PC-9 (cell line): ENCODE data around the gene CTCF. TPM values are rescaled to one million over a fixed set of nuclear protein-coding genes. Genes with fewer than 3 reads are reported as not detected.

Source experiments
- BruUV-seq: library from RNA; stranded (reverse); fragments of 400-500 nt; replicated peaks from 2 replicates; lab custom pipeline; 2021; lab: Mats Ljungman, UMichigan
- CTCF ChIA-PET: fragments of 300-600 bp; sonication (Branson Sonifier 250); formaldehyde crosslinking; loops from one replicate; lab custom pipeline; 2022; ENCODE audit warnings: antibody characterized with exemption; lab: Charles Lee
- POLR2A ChIA-PET: fragments of 300-600 bp; sonication (Branson Sonifier 250); formaldehyde crosslinking; loops from one replicate; lab custom pipeline; 2022; ENCODE audit warnings: antibody characterized with exemption; ENCODE audit not compliant: unreplicated experiment; lab: Charles Lee
- DNase-seq, 2 experiments: peaks; one replicate each; pipeline versions ENCODE4 v3.0.0 to v3.0.0-alpha.2; 2015 to 2022; ENCODE audit warnings: mixed read lengths in 1 of 2
- H2AFZ ChIP-seq: fragments of 200-600 bp; sonication (generic); 2 replicates; pipeline ENCODE4 v1.8.1; 2017; ENCODE audit warnings: antibody characterized with exemption
- H3F3A ChIP-seq: fragments of 200-600 bp; sonication (generic); 2 replicates; pipeline ENCODE4 v1.8.1; 2017; ENCODE audit warnings: antibody characterized with exemption, mild to moderate bottlenecking, low read depth; ENCODE audit not compliant: insufficient read depth
- H3K27ac ChIP-seq: fragments of 200-600 bp; sonication (generic); 2 replicates; pipeline ENCODE4 v1.6.1; 2016; ENCODE audit warnings: mixed run types
- H3K27me3 ChIP-seq: fragments of 200-600 bp; sonication (generic); 2 replicates; pipeline ENCODE4 v1.6.1; 2016; ENCODE audit warnings: low read depth, mixed run types; ENCODE audit not compliant: insufficient read depth
- H3K36me3 ChIP-seq: fragments of 200-600 bp; sonication (generic); 2 replicates; pipeline ENCODE4 v1.6.1; 2016; ENCODE audit warnings: low read depth, mixed run types
- H3K4me1 ChIP-seq: fragments of 200-600 bp; sonication (generic); replicated peaks from 2 replicates; pipeline ENCODE4 v1.6.1; 2016; ENCODE audit warnings: mixed run types; ENCODE audit not compliant: insufficient read depth
- H3K4me2 ChIP-seq: fragments of 200-600 bp; sonication (generic); 2 replicates; pipeline ENCODE4 v1.6.1; 2017; ENCODE audit warnings: mixed run types
- H3K4me3 ChIP-seq: fragments of 200-600 bp; sonication (generic); 2 replicates; pipeline ENCODE4 v1.6.1; 2016; ENCODE audit warnings: mixed run types
- H3K79me2 ChIP-seq: fragments of 200-600 bp; sonication (generic); 2 replicates; pipeline ENCODE4 v1.6.1; 2017; ENCODE audit warnings: low read depth, mixed run types
- H3K9me2 ChIP-seq: fragments of 200-600 bp; sonication (generic); 2 replicates; pipeline ENCODE4 v1.8.1; 2017; ENCODE audit warnings: mild to moderate bottlenecking; ENCODE audit not compliant: insufficient read depth
- H3K9me3 ChIP-seq: fragments of 200-600 bp; sonication (generic); 2 replicates; pipeline ENCODE4 v1.8.1; 2016; ENCODE audit warnings: low read depth; ENCODE audit not compliant: insufficient read depth
- H4K20me1 ChIP-seq: fragments of 200-600 bp; sonication (generic); 2 replicates; pipeline ENCODE4 v1.8.1; 2017; ENCODE audit not compliant: insufficient read depth
- CTCF ChIP-seq: fragments of 200-600 bp; sonication (generic); conservative IDR thresholded peaks from 2 replicates; pipeline ENCODE4 v1.6.1; 2017; ENCODE audit warnings: mixed run types, antibody characterized with exemption, mild to moderate bottlenecking, moderate library complexity
- EZH2 ChIP-seq: fragments of 200-600 bp; sonication (generic); IDR thresholded peaks from 2 replicates; pipeline ENCODE4 v1.8.0; 2017; ENCODE audit warnings: antibody characterized with exemption, low read depth
- intact Hi-C: fragments of 100-400 bp; cut with micrococcal nuclease; formaldehyde crosslinking; loops from one replicate; pipeline ENCODE4 v1.10.0; 2022; ENCODE audit not compliant: unreplicated experiment
- total RNA-seq: library from RNA; stranded (reverse); gene quantifications from 2 replicates; pipeline ENCODE4 v1.2.3, GENCODE V29; 2021

The CTCF gene
- total RNA-seq, 1 experiment from 2014 or later, result 39.0 TPM

GRCh38 chr16:67537636-67538591, 24.4 kb upstream of the CTCF start:
- no peak for TF ChIP-seq CTCF
- no peak for TF ChIP-seq EZH2
- intact Hi-C loops, result no loop called here
- Histone ChIP-seq H3K27ac (no peak overlapping the region), H3K9me3 (no peaks in the 10 kb centered on the region), H3K79me2 (peaks cover 9% of the 10 kb centered on the region; the same call in 1 of the 2 replicates), H3K9me2 (no peaks in the 10 kb centered on the region), H3K4me2 (peak overlapping the region; percentile 80), H3F3A (peaks cover 10% of the 10 kb centered on the region; the same call in 1 of the 2 replicates), H3K27me3 (no peaks in the 10 kb centered on the region), H3K4me3 (peak overlapping the region; percentile 59), H4K20me1 (0 out of 2 replicates have a peak, but pooled peaks cover 2% of the 10 kb centered on the region), H2AFZ (no peak overlapping the region), H3K36me3 (no peaks in the 10 kb centered on the region), H3K4me1 (no peaks in the 10 kb centered on the region)
- peak in 1 of 2 experiments; percentile 77 for DNase-seq
- ChIA-PET CTCF (interaction anchor here (0.6 to 0.7 kb wide), 4 partner anchors 57 to 1267 kb away, joined by 3 to 5 read pairs (median 3); partner anchors contain the start of gene ATP6V0D1), POLR2A (interaction anchor here (0.6 kb wide), 1 partner anchor 310 kb away, joined by 11 read pairs; no protein-coding TSS in a partner anchor)
- BruUV-seq, result no TSS peak

- Histone ChIP-seq H3K4me1 (no peaks in the 10 kb centered on the region), H3F3A (peaks cover 10% of the 10 kb centered on the region; the same call in 1 of the 2 replicates), H3K4me2 (no peak overlapping the region; the same call in 1 of the 2 replicates), H3K36me3 (no peaks in the 10 kb centered on the region), H3K4me3 (no peak overlapping the region), H3K9me3 (no peaks in the 10 kb centered on the region), H4K20me1 (0 out of 2 replicates have a peak, but pooled peaks cover 2% of the 10 kb centered on the region), H2AFZ (no peak overlapping the region), H3K79me2 (peaks cover 6% of the 10 kb centered on the region; the same call in 1 of the 2 replicates), H3K27ac (no peak overlapping the region), H3K9me2 (no peaks in the 10 kb centered on the region), H3K27me3 (no peaks in the 10 kb centered on the region)
- CTCF ChIA-PET, result no interaction called here
- BruUV-seq, result TSS peak; percentile 30
- no peak for DNase-seq
- intact Hi-C loops, result no loop called here
- TF ChIP-seq EZH2, result no peak
- no peak for TF ChIP-seq CTCF
- POLR2A ChIA-PET, result interaction anchor here (0.6 kb wide), 1 partner anchor 311 kb away, joined by 11 read pairs; no protein-coding TSS in a partner anchor
Observed at GRCh38 chr16:67538666-67539101, 23.6 kb upstream of the CTCF start.

GRCh38 chr16:67539271-67539670, 23.1 kb upstream of the CTCF start:
- POLR2A ChIA-PET, result no interaction called here
- no peaks in the 10 kb centered on the region for H3K9me2 ChIP-seq
- no peak overlapping the region for H2AFZ ChIP-seq
- no peaks in the 10 kb centered on the region for H3K9me3 ChIP-seq
- H3K4me1 ChIP-seq, result no peaks in the 10 kb centered on the region
- H3F3A ChIP-seq, result peaks cover 10% of the 10 kb centered on the region; the same call in 1 of the 2 replicates
- H3K27me3 ChIP-seq, result no peaks in the 10 kb centered on the region
- CTCF ChIA-PET, result interaction anchor here (0.6 kb wide), 1 partner anchor 494 kb away, joined by 4 read pairs; no protein-coding TSS in a partner anchor
- DNase-seq, result no peak
- H4K20me1 ChIP-seq, result 0 out of 2 replicates have a peak, but pooled peaks cover 2% of the 10 kb centered on the region
- H3K79me2 ChIP-seq, result peaks cover 6% of the 10 kb centered on the region; the same call in 1 of the 2 replicates
- no peak overlapping the region for H3K4me2 ChIP-seq
- no TSS peak for BruUV-seq
- intact Hi-C loops, result no loop called here
- H3K36me3 ChIP-seq, result no peaks in the 10 kb centered on the region
- no peak overlapping the region for H3K27ac ChIP-seq
- no peak for TF ChIP-seq CTCF
- no peak for TF ChIP-seq EZH2
- H3K4me3 ChIP-seq, result no peak overlapping the region
